ENCODE results near the gene IL36RN. TPM values are rescaled to one million over a fixed set of nuclear protein-coding genes. Genes with fewer than 3 reads are reported as not detected.

The IL36RN gene
- total RNA-seq, 2 donors from 2014 or later: not detected

- Mint-ChIP-seq H3K27ac (peak overlapping the region in 1 of 2 donors; percentile 84), H3K9me3 (peaks cover 14 to 27% of the 10 kb centered on the region in 2 donors), H3K36me3 (peaks cover 22 to 39% of the 10 kb centered on the region in 2 donors)
- no peak for ATAC-seq
- DNase-seq (ENCODE audit: low spot score in 2 of 2): no peak
These were observed 43.1 kb downstream of the IL36RN start for GRCh38 chr2:113102133-113102532.

GRCh38 chr2:113103277-113103676, 44.3 kb downstream of the IL36RN start:
- DNase-seq (ENCODE audit: low spot score in 2 of 2): no peak
- peaks cover 15 to 28% of the 10 kb centered on the region in 2 donors for H3K36me3 Mint-ChIP-seq
- H3K9me3 Mint-ChIP-seq: peaks cover 8 to 18% of the 10 kb centered on the region in 2 donors
- ATAC-seq: no peak
- H3K27ac Mint-ChIP-seq: peak overlapping the region in 1 of 2 donors; percentile 84

- H3K36me3 Mint-ChIP-seq: peaks cover 15 to 25% of the 10 kb centered on the region in 2 donors
- peak overlapping the region; percentile 83 to 84 for H3K27ac Mint-ChIP-seq
- DNase-seq (ENCODE audit: low spot score in 2 of 2) (no peak), ATAC-seq (peak; percentile 81 to 84)
- peaks cover 8 to 15% of the 10 kb centered on the region in 2 donors for H3K9me3 Mint-ChIP-seq
These were observed 45.1 kb downstream of the IL36RN start for GRCh38 chr2:113104054-113104611.

- H3K27ac Mint-ChIP-seq: peak overlapping the region; percentile 31 to 84
- peaks cover 15 to 25% of the 10 kb centered on the region in 2 donors for H3K36me3 Mint-ChIP-seq
- DNase-seq (ENCODE audit: low spot score in 2 of 2): no peak
- H3K9me3 Mint-ChIP-seq: peaks cover 8 to 15% of the 10 kb centered on the region in 2 donors
- ATAC-seq: peak; percentile 70 to 82
These were observed 46.2 kb downstream of the IL36RN start for GRCh38 chr2:113105047-113105785.

GRCh38 chr2:113111121-113111520, 52.1 kb downstream of the IL36RN start:
- Mint-ChIP-seq H3K9me3 (no peaks in the 10 kb centered on the region), H3K36me3 (no peaks in the 10 kb centered on the region), H3K27ac (no peak overlapping the region)
- ATAC-seq: no peak
- DNase-seq (ENCODE audit: low spot score in 2 of 2): no peak

- no peak overlapping the region for H3K27ac Mint-ChIP-seq
- no peaks in the 10 kb centered on the region for H3K36me3 Mint-ChIP-seq
- no peaks in the 10 kb centered on the region for H3K9me3 Mint-ChIP-seq
- ATAC-seq (no peak), DNase-seq (ENCODE audit: low spot score in 2 of 2) (no peak)
These were observed 52.9 kb downstream of the IL36RN start for GRCh38 chr2:113111823-113112287.

- Mint-ChIP-seq H3K27ac (no peak overlapping the region), H3K36me3 (no peaks in the 10 kb centered on the region), H3K9me3 (no peaks in the 10 kb centered on the region)
- no peak for DNase-seq (ENCODE audit: low spot score in 2 of 2)
- ATAC-seq: no peak
These were observed 53.4 kb downstream of the IL36RN start for GRCh38 chr2:113112441-113112840.

- Mint-ChIP-seq H3K9me3 (no peaks in the 10 kb centered on the region), H3K36me3 (no peaks in the 10 kb centered on the region), H3K27ac (no peak overlapping the region)
- ATAC-seq (no peak), DNase-seq (ENCODE audit: low spot score in 2 of 2) (no peak)
These were observed 53.9 kb downstream of the IL36RN start for GRCh38 chr2:113112871-113113270.

GRCh38 chr2:113113807-113114206, 54.8 kb downstream of the IL36RN start:
- Mint-ChIP-seq H3K36me3 (no peaks in the 10 kb centered on the region), H3K9me3 (no peaks in the 10 kb centered on the region), H3K27ac (no peak overlapping the region)
- DNase-seq (ENCODE audit: low spot score in 2 of 2) (no peak), ATAC-seq (no peak)

Other genes with a start within 250 kb of the IL36RN start
- gene IL1B, start 222.4 kb upstream of the IL36RN start, total RNA-seq: under 1 TPM in 1 of 2 donors, not detected in 1; 0.25 TPM
- under 1 TPM in 1 of 2 donors, not detected in 1; 0.32 TPM for gene IL37, start 148.0 kb upstream of the IL36RN start, total RNA-seq
- not detected for gene IL36G, start 81.2 kb upstream of the IL36RN start, total RNA-seq
- gene IL36A, start 53.7 kb upstream of the IL36RN start, total RNA-seq: not detected
- gene IL36B, start 6.3 kb upstream of the IL36RN start, total RNA-seq: not detected
- not detected for gene IL1F10, start 8.8 kb downstream of the IL36RN start, total RNA-seq
- 1 to 10 TPM; 1.6 to 2.1 TPM for gene IL1RN, start 68.4 kb downstream of the IL36RN start, total RNA-seq
- 100 to 1,000 TPM; 137 to 305 TPM for gene PSD4, start 114.8 kb downstream of the IL36RN start, total RNA-seq
- gene PAX8, start 219.7 kb downstream of the IL36RN start, total RNA-seq: 1 to 10 TPM in 1 of 2 donors, under 1 TPM in 1; 0.35 to 1.3 TPM

Data from activated naive CD4-positive, alpha-beta T cell treated with anti-CD3 and anti-CD28 coated beads, Interleukin-2, amount 50 U/mL, for 72 hours (primary cell).